ENCODE data around the gene KRI1.

GRCh38 chr19:10538204-10538983 lies 27.4 kb downstream of the KRI1 start:
- no peak for TF ChIP-seq POLR2A (IDR thresholded peaks at IDR 0.05)
- TF ChIP-seq CTCF (IDR thresholded peaks at IDR 0.05) = no peak

All from breast epithelium (tissue), 3 donors.